ENCODE measurements around the gene ARHGAP26.
A peak's percentile ranks its signal among the peaks of the same experiment; 100 is the strongest.
"Not testable (repeated sequence)": the region's sequence is repeated elsewhere in the genome, so short reads cannot be mapped to it uniquely, and the experiment has no call there.

The ARHGAP26 gene

DNA sequence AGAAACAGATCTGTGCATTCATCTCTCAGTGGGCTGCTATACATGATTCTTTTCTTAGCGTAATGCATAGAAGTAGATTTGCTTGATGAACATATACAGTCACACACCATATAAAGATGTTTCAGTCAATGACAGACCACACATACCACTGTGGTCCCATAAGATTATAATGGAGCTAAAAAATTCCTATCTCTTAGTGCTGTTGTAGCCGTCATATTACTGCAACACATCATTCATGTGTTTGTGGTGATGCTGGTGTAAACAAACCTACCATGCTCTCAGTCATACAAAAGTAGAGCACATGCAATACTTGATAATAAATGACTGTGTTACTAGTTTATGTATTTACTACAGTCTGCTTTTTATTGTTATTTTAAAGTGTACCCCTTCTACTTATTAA is 214.3 kb downstream of the ARHGAP26 start:
- DNase-seq (ENCODE audit: low spot score) = no peak

DNA sequence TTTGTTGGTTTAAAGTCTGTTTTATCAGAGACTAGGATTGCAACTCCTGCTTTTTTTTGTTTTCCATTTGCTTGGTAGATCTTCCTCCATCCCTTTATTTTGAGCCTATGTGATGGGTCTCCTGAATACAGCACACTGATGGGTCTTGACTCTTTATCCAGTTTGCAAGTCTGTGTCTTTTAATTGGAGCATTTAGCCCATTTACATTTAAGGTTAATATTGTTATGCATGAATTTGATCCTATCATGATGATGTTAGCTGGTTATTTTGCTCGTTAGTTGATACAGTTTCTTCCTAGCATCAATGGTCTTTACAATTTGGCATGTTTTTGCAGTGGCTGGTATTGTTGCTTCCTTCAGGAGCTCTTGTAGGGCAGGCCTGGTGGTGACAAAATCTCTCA is 219.1 kb downstream of the ARHGAP26 start:
- DNase-seq (ENCODE audit: low spot score) = not testable (repeated sequence)

DNA sequence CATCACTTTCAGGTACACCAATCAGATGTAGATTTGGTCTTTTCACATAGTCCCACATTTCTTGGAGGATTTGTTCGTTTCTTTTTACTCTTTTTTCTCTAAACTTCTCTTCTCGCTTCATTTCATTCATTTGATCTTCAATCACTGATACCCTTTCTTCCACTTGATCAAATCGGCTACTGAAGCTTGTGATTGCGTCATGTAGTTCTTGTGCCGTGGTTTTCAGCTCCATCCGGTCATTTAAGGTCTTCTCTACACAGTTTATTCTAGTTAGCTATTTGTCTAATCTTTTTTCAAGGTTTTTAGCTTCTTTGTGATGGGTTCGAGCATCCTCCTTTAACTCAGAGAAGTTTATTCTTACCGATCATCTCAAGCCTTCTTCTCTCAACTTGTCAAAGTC is 219.9 kb downstream of the ARHGAP26 start:
- not testable (repeated sequence) for DNase-seq (ENCODE audit: low spot score)

- no peak for DNase-seq (ENCODE audit: low spot score)
Measured at GRCh38 chr5:142994218-142994617, 224.0 kb downstream of the ARHGAP26 start.

DNA sequence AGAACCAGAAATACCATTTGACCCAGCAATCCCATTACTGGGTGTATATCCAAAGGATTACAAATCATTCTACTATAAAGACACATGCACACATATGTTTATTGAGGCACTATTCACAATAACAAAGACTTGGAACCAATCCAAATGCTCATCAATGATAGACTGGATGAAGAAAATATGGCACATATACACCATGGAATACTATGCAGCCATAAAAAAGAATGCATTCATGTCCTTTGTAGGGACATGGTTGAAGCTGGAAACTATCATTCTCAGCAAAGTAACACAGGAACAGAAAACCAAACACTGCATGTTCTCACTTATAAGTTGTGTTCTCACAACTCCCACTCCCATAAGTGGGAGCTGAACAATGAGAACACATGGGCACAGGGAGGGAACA is 225.4 kb downstream of the ARHGAP26 start:
- DNase-seq (ENCODE audit: low spot score) = not testable (repeated sequence)

- DNase-seq (ENCODE audit: low spot score) = no peak
Measured at GRCh38 chr5:142997591-142997990, 227.4 kb downstream of the ARHGAP26 start.

DNA sequence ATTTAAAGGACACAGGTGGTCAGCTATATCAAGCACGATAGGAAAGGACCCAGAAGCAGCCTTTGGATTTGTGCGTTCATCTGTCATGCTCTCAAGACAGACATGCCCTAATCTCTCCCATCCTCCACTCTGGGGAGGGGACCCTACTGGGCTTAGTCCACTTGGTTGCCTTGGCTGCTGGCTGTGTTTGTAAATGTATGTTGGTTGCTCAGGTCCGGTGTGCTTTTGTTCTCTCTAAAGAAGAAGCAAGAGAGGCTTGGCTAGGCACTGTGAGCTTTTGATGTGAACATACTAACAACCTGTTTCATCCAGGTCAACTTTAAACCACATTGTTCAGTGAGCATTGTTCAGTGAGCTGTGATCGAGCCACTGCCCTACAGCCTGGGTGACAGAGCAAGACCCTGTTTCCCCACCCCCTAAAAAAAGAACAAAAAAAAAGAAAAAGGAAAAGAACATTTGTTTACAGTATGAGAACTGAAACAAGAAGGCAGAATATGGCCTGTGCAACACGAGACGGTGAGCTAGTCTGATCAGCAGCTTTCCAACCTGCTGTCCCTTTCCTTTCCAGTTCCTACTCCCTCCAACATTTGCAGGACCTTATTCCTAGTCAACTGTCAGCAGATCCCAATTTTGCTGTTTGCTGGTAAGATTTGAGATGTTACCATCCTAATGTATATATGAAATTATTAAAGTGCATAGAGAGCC is 228.3 kb downstream of the ARHGAP26 start:
- no peak for DNase-seq (ENCODE audit: low spot score)

GRCh38 chr5:143000551-143000950 is 230.4 kb downstream of the ARHGAP26 start:
- not testable (repeated sequence) for DNase-seq (ENCODE audit: low spot score)

GRCh38 chr5:143001764-143002351 is 231.7 kb downstream of the ARHGAP26 start:
- no peak for DNase-seq (ENCODE audit: low spot score)

- peak; percentile 10 for DNase-seq (ENCODE audit: low spot score)
Measured at GRCh38 chr5:143002459-143003327, 232.5 kb downstream of the ARHGAP26 start.

DNA sequence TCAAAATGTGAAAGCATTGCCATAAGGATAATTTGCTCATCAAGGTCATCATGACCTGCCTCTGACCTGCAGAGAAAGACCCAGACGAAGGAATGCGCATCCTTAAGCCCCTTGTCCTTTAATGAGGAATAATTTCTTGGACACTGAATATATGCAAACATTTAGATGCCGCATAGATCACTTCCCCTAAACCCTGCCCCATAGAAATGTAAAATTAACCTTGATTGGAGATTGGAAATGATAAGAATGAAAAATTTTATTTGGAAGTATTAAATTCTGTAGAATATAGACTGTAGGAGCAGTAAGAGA is 233.1 kb downstream of the ARHGAP26 start:
- no peak for DNase-seq (ENCODE audit: low spot score)

DNA sequence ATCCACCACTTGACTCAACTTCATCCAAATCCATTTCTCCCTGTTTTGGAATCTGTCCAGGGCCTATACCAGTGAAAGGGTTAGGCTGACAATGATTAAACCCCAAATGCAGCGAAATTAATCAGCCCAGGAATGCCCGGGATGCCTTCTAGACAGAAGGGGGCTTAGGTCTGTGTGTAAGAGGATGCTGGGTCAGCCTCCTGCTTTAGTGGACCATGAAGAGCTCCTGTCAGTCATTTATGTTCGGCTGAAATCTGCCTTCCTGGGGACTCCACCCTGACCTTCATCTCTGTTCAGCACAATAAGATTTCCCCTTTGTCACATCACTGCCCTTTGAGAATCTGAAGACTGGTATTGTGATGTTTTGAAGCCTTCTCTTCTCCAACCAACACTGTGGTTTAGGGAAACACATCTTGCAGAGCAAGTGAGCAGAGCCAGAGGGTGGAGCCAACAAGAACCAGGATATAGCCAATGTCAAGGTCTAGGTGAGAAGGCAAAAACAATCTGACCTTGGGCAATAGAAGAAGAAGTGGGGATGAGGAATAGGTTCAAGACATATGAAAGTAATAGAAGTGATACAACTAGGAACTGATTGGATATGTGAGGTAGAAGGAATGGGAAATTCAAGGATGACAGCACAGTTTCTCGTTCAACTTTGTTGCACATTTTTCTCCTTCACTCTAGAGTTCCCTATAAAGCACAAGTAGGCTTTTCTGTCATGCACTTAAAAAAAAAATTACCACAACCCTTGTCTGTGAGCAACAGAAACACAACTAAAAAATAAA is 234.4 kb downstream of the ARHGAP26 start:
- no peak for DNase-seq (ENCODE audit: low spot score)

DNA sequence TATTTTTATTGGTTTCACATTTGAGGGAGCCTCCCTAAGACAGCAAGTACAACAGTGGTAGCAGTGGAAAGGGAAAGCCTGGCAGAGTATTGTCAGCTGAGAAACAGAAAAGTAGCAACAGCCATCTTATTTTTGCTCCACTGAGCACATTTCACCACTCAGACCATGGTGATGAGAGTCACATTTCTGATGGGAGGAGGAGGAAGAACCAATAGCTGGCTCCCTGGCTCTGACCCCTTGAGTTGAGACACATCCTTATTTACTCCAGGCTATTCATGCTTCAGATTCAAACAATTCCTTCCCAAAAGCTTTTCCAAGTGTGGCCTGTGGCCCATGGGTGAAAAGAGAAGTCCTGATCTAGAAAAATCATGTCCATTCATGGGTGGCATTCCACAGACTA is 236.3 kb downstream of the ARHGAP26 start:
- DNase-seq (ENCODE audit: low spot score) = no peak

DNA sequence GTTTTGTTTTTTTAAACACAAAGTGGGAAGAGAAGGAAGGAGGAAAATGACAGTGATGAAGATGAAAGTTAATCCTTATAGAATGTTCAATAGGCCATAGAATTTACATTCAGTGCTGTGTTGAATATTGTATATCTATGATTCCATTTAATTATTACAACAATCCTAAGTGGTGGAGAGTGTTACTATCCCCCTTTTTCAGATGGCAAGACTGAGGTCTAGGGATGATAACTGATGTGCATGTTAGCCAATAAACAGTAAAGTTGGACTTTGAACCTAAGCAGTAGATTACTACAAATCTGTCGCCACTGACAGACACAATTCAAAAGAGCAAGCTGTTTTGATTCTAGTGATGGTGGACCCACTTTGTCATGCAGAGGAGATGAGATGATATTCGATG is 237.9 kb downstream of the ARHGAP26 start:
- DNase-seq (ENCODE audit: low spot score) = no peak

GRCh38 chr5:143008809-143009521 is 238.8 kb downstream of the ARHGAP26 start:
- DNase-seq (ENCODE audit: low spot score) = no peak

DNA sequence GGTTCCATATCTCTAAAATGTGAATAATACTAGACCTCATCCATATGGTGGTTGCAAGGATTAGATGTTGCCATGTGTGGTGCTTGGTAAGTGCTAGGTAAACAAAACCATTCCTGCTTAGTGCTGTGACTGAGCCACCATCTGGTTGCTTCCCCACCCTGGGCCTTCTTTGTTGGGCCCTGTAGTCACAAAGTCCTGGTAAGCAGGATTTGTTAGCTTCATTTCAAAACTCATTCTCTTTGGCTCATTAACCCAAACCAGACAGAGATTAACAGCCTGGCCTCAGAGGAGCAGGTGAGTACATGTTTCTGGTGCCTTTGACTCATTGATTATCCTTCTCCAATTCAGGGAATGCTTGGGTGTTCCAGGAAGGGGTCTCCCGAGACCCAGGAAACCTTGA is 240.2 kb downstream of the ARHGAP26 start:
- no peak for DNase-seq (ENCODE audit: low spot score)

DNA sequence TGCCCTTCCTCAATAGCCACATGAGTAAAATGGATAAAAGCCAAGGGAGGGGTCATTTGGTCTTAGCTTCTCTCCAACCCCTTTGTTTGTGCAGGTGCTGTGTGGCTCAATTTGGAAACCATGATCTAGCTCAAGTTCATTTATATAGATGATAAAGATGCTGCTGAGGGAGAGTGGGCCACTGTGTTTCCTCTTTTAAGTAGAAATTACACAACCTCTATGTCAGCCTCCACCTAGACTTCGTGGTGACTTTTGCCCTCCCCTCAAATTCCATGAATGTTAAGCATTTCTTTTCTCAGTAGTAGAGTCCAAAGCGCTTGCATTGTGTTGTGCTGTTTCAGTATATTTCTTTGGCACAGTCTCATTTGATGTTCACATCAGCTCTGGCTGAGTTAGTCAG is 241.4 kb downstream of the ARHGAP26 start:
- no peak for DNase-seq (ENCODE audit: low spot score)

GRCh38 chr5:143013176-143013891 is 243.2 kb downstream of the ARHGAP26 start:
- DNase-seq (ENCODE audit: low spot score) = no peak

DNA sequence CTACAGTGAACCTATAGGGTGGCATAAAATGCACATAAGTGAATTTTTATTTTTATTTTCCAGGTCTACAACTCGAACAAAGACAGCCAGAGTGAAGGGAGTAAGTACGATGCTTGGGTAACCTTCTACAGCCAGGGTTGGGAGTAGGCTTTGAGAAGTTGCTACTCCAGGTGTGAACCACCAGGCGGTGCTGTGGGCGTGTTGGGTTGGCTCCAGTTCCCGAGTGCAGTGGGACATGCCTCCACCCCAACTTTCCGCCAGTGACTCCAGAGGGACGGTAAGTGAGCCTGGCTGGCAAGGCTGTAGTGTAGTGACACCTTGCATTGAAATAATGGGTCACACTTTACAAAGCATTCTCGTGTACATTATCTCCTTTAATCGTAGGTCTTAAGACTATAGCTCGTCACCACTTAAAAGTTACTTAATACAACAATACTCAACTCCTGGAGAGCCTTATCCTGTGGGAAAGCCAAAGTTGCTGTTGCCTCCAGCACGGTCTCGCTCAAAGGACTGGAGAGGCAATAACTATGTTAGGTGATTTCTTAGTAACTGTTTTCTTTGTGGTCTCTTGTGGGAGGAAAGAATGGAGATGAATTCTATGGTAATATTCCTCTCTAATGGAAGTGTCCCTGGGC is 244.0 kb downstream of the ARHGAP26 start:
- DNase-seq (ENCODE audit: low spot score) = no peak

DNA sequence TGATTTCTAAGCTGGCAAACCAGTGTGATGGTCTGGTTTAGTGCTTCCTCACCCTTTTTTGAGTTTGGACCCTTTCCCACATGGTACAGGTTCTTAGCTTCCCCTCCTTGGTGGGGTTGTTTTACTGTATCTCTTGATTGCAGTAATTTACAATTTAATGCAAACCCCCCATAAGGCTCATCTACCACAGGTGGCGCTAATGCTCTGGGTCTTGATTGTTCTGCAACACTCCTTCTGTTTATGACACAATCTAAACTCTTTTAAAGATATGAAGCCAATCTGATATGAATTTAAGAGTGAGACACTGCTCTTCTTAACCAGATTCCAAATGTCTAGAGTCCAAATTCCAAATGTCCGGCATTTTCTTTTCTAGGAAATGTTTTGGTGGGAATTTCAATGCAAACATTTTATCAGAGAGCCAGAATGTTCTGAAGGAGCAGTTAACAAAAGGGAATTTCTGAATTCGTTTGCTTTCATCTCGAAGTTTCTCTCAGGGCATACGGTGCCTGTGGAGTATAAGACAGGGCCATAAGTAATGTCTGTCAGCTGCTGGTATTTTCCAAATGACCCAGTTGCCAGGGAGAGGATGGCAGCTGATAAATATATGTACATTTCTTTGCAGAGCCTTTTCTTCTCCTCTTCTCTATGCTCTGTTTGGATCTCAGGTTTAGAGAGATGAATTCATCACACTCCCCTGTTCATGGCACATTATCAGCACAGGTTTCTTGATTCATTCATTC is 246.8 kb downstream of the ARHGAP26 start:
- no peak for DNase-seq (ENCODE audit: low spot score)
